ENCODE measurements around the gene NRXN3.

GRCh38 chr14:78790271-78790670 is 620.1 kb downstream of the NRXN3 start:
- TF ChIP-seq TCF7L2 (IDR thresholded peaks at IDR 0.05; ENCODE audit: borderline replicate concordance, low read depth, low read length) (no peak), HOXC10 (CRISPR knock-in tag; IDR thresholded peaks at IDR 0.05) (no peak), HOXA7 (CRISPR knock-in tag; IDR thresholded peaks at IDR 0.05; ENCODE audit: borderline replicate concordance) (no peak), IKZF3 (tag by site-specific recombination; IDR thresholded peaks at IDR 0.05) (no peak), ZNF394 (tag by site-specific recombination; IDR thresholded peaks at IDR 0.05; ENCODE audit: borderline replicate concordance) (no peak), ZNF792 (tag by site-specific recombination; IDR thresholded peaks at IDR 0.05) (no peak), ZNF121 (tag by site-specific recombination; IDR thresholded peaks at IDR 0.05) (no peak), ZNF24 (tag by site-specific recombination; IDR thresholded peaks at IDR 0.05) (no peak), ZBTB10 (tag by site-specific recombination; IDR thresholded peaks at IDR 0.05) (no peak), ZNF843 (tag by site-specific recombination; IDR thresholded peaks at IDR 0.05) (no peak)
- TF ChIP-seq, protein P1, sequence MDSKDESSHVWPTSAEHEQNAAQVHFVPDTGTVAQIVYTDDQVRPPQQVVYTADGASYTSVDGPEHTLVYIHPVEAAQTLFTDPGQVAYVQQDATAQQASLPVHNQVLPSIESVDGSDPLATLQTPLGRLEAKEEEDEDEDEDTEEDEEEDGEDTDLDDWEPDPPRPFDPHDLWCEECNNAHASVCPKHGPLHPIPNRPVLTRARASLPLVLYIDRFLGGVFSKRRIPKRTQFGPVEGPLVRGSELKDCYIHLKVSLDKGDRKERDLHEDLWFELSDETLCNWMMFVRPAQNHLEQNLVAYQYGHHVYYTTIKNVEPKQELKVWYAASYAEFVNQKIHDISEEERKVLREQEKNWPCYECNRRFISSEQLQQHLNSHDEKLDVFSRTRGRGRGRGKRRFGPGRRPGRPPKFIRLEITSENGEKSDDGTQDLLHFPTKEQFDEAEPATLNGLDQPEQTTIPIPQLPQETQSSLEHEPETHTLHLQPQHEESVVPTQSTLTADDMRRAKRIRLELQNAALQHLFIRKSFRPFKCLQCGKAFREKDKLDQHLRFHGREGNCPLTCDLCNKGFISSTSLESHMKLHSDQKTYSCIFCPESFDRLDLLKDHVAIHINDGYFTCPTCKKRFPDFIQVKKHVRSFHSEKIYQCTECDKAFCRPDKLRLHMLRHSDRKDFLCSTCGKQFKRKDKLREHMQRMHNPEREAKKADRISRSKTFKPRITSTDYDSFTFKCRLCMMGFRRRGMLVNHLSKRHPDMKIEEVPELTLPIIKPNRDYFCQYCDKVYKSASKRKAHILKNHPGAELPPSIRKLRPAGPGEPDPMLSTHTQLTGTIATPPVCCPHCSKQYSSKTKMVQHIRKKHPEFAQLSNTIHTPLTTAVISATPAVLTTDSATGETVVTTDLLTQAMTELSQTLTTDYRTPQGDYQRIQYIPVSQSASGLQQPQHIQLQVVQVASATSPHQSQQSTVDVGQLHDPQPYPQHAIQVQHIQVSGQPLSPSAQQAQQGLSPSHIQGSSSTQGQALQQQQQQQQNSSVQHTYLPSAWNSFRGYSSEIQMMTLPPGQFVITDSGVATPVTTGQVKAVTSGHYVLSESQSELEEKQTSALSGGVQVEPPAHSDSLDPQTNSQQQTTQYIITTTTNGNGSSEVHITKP (tag by site-specific recombination; IDR thresholded peaks at IDR 0.05): no peak
- TF ChIP-seq, protein P2, sequence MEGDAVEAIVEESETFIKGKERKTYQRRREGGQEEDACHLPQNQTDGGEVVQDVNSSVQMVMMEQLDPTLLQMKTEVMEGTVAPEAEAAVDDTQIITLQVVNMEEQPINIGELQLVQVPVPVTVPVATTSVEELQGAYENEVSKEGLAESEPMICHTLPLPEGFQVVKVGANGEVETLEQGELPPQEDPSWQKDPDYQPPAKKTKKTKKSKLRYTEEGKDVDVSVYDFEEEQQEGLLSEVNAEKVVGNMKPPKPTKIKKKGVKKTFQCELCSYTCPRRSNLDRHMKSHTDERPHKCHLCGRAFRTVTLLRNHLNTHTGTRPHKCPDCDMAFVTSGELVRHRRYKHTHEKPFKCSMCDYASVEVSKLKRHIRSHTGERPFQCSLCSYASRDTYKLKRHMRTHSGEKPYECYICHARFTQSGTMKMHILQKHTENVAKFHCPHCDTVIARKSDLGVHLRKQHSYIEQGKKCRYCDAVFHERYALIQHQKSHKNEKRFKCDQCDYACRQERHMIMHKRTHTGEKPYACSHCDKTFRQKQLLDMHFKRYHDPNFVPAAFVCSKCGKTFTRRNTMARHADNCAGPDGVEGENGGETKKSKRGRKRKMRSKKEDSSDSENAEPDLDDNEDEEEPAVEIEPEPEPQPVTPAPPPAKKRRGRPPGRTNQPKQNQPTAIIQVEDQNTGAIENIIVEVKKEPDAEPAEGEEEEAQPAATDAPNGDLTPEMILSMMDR (tag by site-specific recombination; IDR thresholded peaks at IDR 0.05): no peak
